K562 (cell line): ENCODE results near the gene GABRR2. TPM values are rescaled to one million over a fixed set of nuclear protein-coding genes. Genes with fewer than 3 reads are reported as not detected.
A peak's percentile ranks its signal among the peaks of the same experiment; 100 is the strongest.

Source experiments
- ATAC-seq: fragments of 200-7000 bp; cut with Tn5 transposase; 3 replicates; pipeline ENCODE4 v1.9.1; 2020; ENCODE audit warnings: moderate library complexity
- BruUV-seq: library from RNA; stranded (reverse); fragments of 400-500 nt; replicated peaks from 2 replicates; lab custom pipeline; 2021; lab: Mats Ljungman, UMichigan
- CTCF ChIA-PET: fragments of 300-600 bp; formaldehyde crosslinking; extraction: SDS; loops from one replicate; lab custom pipeline; 2021; ENCODE audit warnings: low intra/inter-chr PET ratio; lab: Yijun Ruan, JAX
- POLR2A ChIA-PET: fragments of 300-600, 350-650 bp; sonication (Branson Sonifier 250); formaldehyde crosslinking; extraction: SDS; loops from one replicate; lab custom pipeline; 2021; ENCODE audit warnings: antibody characterized with exemption, inconsistent platforms; lab: Yijun Ruan, JAX
- DNase-seq, 4 experiments: peaks; one replicate each; pipeline versions ENCODE4 v3.0.0 to v3.0.0-alpha.2; 2011 to 2018; ENCODE audit warnings: low spot score in 3 of 4, mixed read lengths in 3 of 4; ENCODE audit errors: extremely low read depth in 1 of 4
- FAIRE-seq: peaks from 2 replicates; lab custom pipeline; 2011; peaks lifted over from hg19 to GRCh38; lab: Jason Lieb, UNC
- H2AFZ ChIP-seq: 2 replicates; pipeline ENCODE4 v1.6.0; 2011; ENCODE audit warnings: low read depth, low read length, control low read depth, inconsistent platforms
- H3K27ac ChIP-seq: fragments of 200-600 bp; 3 replicates; pipeline ENCODE4 v1.8.0; 2011; ENCODE audit warnings: low read depth, mild to moderate bottlenecking, control low read depth, inconsistent platforms, low read length, moderate library complexity, mixed read lengths; ENCODE audit errors: extremely low read depth
- H3K27me3 ChIP-seq, 2 experiments: fragments of 300-600 bp in 1 of 2; 2 replicates in 1 of 2; 3 replicates in 1 of 2; pipeline versions ENCODE4 v1.6.0 to v1.8.0; 2011; ENCODE audit warnings: inconsistent platforms in 2 of 2, low read length in 2 of 2, mild to moderate bottlenecking in 1 of 2, mixed read lengths in 1 of 2, moderate library complexity in 1 of 2; ENCODE audit not compliant: control insufficient read depth in 2 of 2, insufficient read depth in 2 of 2
- H3K36me3 ChIP-seq: fragments of 300-600 bp; 3 replicates; pipeline ENCODE4 v1.8.0; 2011; ENCODE audit warnings: mild to moderate bottlenecking, low read length, inconsistent platforms; ENCODE audit not compliant: control insufficient read depth, insufficient read depth
- H3K4me1 ChIP-seq, 2 experiments: fragments of 200-600 bp in 1 of 2; replicated peaks in 1 of 2; 2 replicates in 1 of 2; 3 replicates in 1 of 2; pipeline versions ENCODE4 v1.5.1 to v1.8.0; 2011; ENCODE audit warnings: inconsistent platforms in 2 of 2, low read length in 2 of 2, mild to moderate bottlenecking in 1 of 2, mixed read lengths in 1 of 2, moderate library complexity in 1 of 2; ENCODE audit not compliant: control insufficient read depth in 2 of 2, insufficient read depth in 2 of 2
- H3K4me2 ChIP-seq: 2 replicates; pipeline ENCODE4 v1.6.1; 2011; ENCODE audit warnings: low read length, control low read depth, inconsistent platforms, mixed read lengths; ENCODE audit not compliant: insufficient read depth
- H3K4me3 ChIP-seq: fragments of 200-600 bp; sonication (generic), shearing (Covaris generic); 2 replicates; pipeline ENCODE4 v1.5.1; 2016; ENCODE audit warnings: control low read depth, inconsistent platforms
- H3K79me2 ChIP-seq: fragments of 200-600 bp; 3 replicates; pipeline ENCODE4 v1.8.0; 2011; ENCODE audit warnings: low read length, inconsistent platforms; ENCODE audit not compliant: control insufficient read depth, insufficient read depth
- H3K9ac ChIP-seq, 2 experiments: 2 replicates each; pipeline versions ENCODE4 v1.6.0 to v1.6.1; 2011; ENCODE audit warnings: low read depth in 2 of 2, low read length in 2 of 2, control low read depth in 1 of 2, inconsistent platforms in 1 of 2, mild to moderate bottlenecking in 1 of 2, mixed read lengths in 1 of 2; ENCODE audit not compliant: insufficient read depth in 1 of 2
- H3K9me1 ChIP-seq: one replicate; pipeline ENCODE4 v1.6.0; 2011; ENCODE audit warnings: inconsistent platforms, mild to moderate bottlenecking, low read length, moderate library complexity; ENCODE audit not compliant: control insufficient read depth, insufficient read depth
- H3K9me3 ChIP-seq: replicated peaks from 2 replicates; pipeline ENCODE4 v1.5.1; 2011; ENCODE audit warnings: low read depth, low read length, inconsistent platforms; ENCODE audit not compliant: control insufficient read depth, insufficient read depth
- H4K20me1 ChIP-seq: replicated peaks from 2 replicates; pipeline ENCODE4 v1.6.1; 2011; ENCODE audit warnings: low read length, inconsistent platforms, mixed read lengths; ENCODE audit not compliant: control insufficient read depth, insufficient read depth
- SPI1 ChIP-seq: IDR thresholded peaks from 2 replicates; pipeline ENCODE4 v1.6.1; 2011; ENCODE audit warnings: low read depth, low read length, control low read depth, borderline replicate concordance
- STAT5B ChIP-seq: fragments of 250-450 bp; sonication (Bioruptor Pico); IDR thresholded peaks from 2 replicates; pipeline ENCODE4 v1.8.0; 2021; ENCODE audit warnings: mild to moderate bottlenecking, inconsistent platforms
- TAF7 ChIP-seq: fragments of 450-650 bp; IDR thresholded peaks from 2 replicates; pipeline ENCODE4 v1.6.1; 2016; ENCODE audit warnings: missing genetic modification characterization, missing compliant biosample characterization
- WGBS: fragments of 100-300 bp; shearing (Covaris generic); methylation state at CpG from one replicate; pipeline ENCODE4 v1.1.6; 2016; ENCODE audit warnings: low coverage, mixed read lengths; ENCODE audit not compliant: insufficient coverage; ENCODE audit errors: missing lambda C conversion rate; 5-methylcytosine and 5-hydroxymethylcytosine counted together
- in situ Hi-C: fragments of 300-500 bp; cut with MboI; formaldehyde crosslinking; loops from 4 replicates; pipeline ENCODE4 v1.15.0; 2018; ENCODE audit warnings: inconsistent platforms, mixed read lengths
- intact Hi-C: fragments of 100-400 bp; cut with micrococcal nuclease; formaldehyde crosslinking; loops from 2 replicates; pipeline ENCODE4 v1.14.2; 2022
- polyA plus RNA-seq, 8 experiments: library from polyadenylated mRNA; depleted of rRNA in 4 of 8; stranded (reverse) in 5 of 8; unstranded in 3 of 8; fragments of >200 nt; fragmentation: Nextera tagmentation in 2 of 8; fragmentation: Illumina TruSeq in 1 of 8; extraction: Ambion mirVana in 2 of 8; extraction: Trizol in 1 of 8; gene quantifications; 2 replicates each; pipeline versions ENCODE4 v1.2.1 to v1.2.3, GENCODE V29; 2011 to 2014; ENCODE audit warnings: inconsistent platforms in 1 of 8, missing spikeins in 1 of 8
- total RNA-seq, 7 experiments: library from RNA; depleted of rRNA in 6 of 7; stranded (reverse); fragments of >200 nt in 6 of 7; fragmentation: Illumina TruSeq in 2 of 7; extraction: Trizol in 2 of 7; gene quantifications; 2 replicates each; pipeline versions ENCODE4 v1.2.1 to v1.2.3, GENCODE V29; 2011 to 2021; ENCODE audit warnings: low replicate concordance in 1 of 7
- TF ChIP-seq, protein P1 (sequence below): IDR thresholded peaks from 2 replicates; pipeline ENCODE4 v1.6.1; 2016; ENCODE audit warnings: missing genetic modification characterization, missing compliant biosample characterization
- TF ChIP-seq, protein P2 (sequence below): sonication (generic); formaldehyde crosslinking; IDR thresholded peaks from 2 replicates; pipeline ENCODE4 v1.8.1; 2022; ENCODE audit warnings: missing genetic modification reagents

The GABRR2 gene
- total and polyA plus RNA-seq, 9 of the 15 experiments (the other 6 are each of a cell fraction or from before 2014, with no cell fraction given), result 0.09 to 0.13 (median 0.10) TPM; not detected in 6

GRCh38 chr6:89290401-89291155 is 24.5 kb downstream of the GABRR2 start:
- no peaks in the 10 kb centered on the region; the same call in 1 of the 2 replicates for H4K20me1 ChIP-seq
- no peak overlapping the region for H3K27ac ChIP-seq
- under 1% methylated on average over 12 of the region's 13 CpGs for WGBS
- intact Hi-C loops, result no loop called here
- H3K9ac ChIP-seq, result no peak overlapping the region
- ATAC-seq (no peak), DNase-seq (no peak), FAIRE-seq (no peak)
- H2AFZ ChIP-seq, result no peak overlapping the region
- no peak overlapping the region for H3K4me2 ChIP-seq
- H3K9me3 ChIP-seq, result no peaks in the 10 kb centered on the region
- BruUV-seq, result no TSS peak
- H3K4me1 ChIP-seq, result no peaks in the 10 kb centered on the region
- peaks cover 15 to 36% of the 10 kb centered on the region in 2 experiments; a peak in 4 of 5 replicates for H3K27me3 ChIP-seq
- H3K79me2 ChIP-seq, result no peaks in the 10 kb centered on the region
- in situ Hi-C loops, result no loop called here
- ChIA-PET POLR2A (interaction anchor here (0.6 kb wide), 1 partner anchor 33 kb away, joined by 3 read pairs; no protein-coding TSS in a partner anchor), CTCF (no interaction called here)
- TF ChIP-seq, protein P1, sequence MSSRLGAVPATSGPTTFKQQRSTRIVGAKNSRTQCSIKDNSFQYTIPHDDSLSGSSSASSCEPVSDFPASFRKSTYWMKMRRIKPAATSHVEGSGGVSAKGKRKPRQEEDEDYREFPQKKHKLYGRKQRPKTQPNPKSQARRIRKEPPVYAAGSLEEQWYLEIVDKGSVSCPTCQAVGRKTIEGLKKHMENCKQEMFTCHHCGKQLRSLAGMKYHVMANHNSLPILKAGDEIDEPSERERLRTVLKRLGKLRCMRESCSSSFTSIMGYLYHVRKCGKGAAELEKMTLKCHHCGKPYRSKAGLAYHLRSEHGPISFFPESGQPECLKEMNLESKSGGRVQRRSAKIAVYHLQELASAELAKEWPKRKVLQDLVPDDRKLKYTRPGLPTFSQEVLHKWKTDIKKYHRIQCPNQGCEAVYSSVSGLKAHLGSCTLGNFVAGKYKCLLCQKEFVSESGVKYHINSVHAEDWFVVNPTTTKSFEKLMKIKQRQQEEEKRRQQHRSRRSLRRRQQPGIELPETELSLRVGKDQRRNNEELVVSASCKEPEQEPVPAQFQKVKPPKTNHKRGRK (tag), result no peak
- no peak for TF ChIP-seq TAF7 (tag)
- H3K36me3 ChIP-seq, result no peaks in the 10 kb centered on the region
- H3K9me1 ChIP-seq, result no peaks in the 10 kb centered on the region
- H3K4me3 ChIP-seq, result no peak overlapping the region

GRCh38 chr6:89289710-89290109 is 25.4 kb downstream of the GABRR2 start:
- H2AFZ ChIP-seq, result no peak overlapping the region
- no peaks in the 10 kb centered on the region for H3K79me2 ChIP-seq
- ATAC-seq, result no peak
- H3K4me1 ChIP-seq, result no peaks in the 10 kb centered on the region
- no peak for DNase-seq
- no peaks in the 10 kb centered on the region for H3K9me1 ChIP-seq
- POLR2A ChIA-PET, result no interaction called here
- CTCF ChIA-PET, result no interaction called here
- in situ Hi-C loops, result no loop called here
- H4K20me1 ChIP-seq, result no peaks in the 10 kb centered on the region; the same call in 1 of the 2 replicates
- intact Hi-C loops, result no loop called here
- peaks cover 23 to 44% of the 10 kb centered on the region in 2 experiments for H3K27me3 ChIP-seq
- H3K4me2 ChIP-seq, result no peak overlapping the region
- H3K27ac ChIP-seq, result no peak overlapping the region
- no peaks in the 10 kb centered on the region for H3K36me3 ChIP-seq
- WGBS, result 0% methylated on average over 3 of the region's 3 CpGs
- TF ChIP-seq SPI1 (0 out of 2 replicates have a peak, but pooled peaks have one; percentile 33), STAT5B (no peak)
- TF ChIP-seq, protein P2, sequence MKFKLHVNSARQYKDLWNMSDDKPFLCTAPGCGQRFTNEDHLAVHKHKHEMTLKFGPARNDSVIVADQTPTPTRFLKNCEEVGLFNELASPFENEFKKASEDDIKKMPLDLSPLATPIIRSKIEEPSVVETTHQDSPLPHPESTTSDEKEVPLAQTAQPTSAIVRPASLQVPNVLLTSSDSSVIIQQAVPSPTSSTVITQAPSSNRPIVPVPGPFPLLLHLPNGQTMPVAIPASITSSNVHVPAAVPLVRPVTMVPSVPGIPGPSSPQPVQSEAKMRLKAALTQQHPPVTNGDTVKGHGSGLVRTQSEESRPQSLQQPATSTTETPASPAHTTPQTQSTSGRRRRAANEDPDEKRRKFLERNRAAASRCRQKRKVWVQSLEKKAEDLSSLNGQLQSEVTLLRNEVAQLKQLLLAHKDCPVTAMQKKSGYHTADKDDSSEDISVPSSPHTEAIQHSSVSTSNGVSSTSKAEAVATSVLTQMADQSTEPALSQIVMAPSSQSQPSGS, result no peak
- no peaks in the 10 kb centered on the region for H3K9me3 ChIP-seq
- no peak overlapping the region for H3K9ac ChIP-seq
- BruUV-seq, result no TSS peak
- H3K4me3 ChIP-seq, result no peak overlapping the region
- no peak for FAIRE-seq
